IMR-90 (cell line): ENCODE results near the gene PCED1B. TPM values are rescaled to one million over a fixed set of nuclear protein-coding genes. Genes with fewer than 3 reads are reported as not detected.
A peak's percentile ranks its signal among the peaks of the same experiment; 100 is the strongest.

Experiments used
- ATAC-seq: fragments of 200-7000 bp; cut with Tn5 transposase; 2 replicates; pipeline ENCODE4 v1.9.1; 2020; ENCODE audit warnings: low read depth, mild to moderate bottlenecking, moderate library complexity
- BruUV-seq: library from RNA; stranded (reverse); fragments of 400-500 nt; replicated peaks from 2 replicates; lab custom pipeline; 2021; lab: Mats Ljungman, UMichigan
- CTCF ChIA-PET: fragments of 300-600 bp; formaldehyde crosslinking; extraction: SDS; loops from one replicate; lab custom pipeline; 2021; ENCODE audit warnings: antibody characterized with exemption; lab: Yijun Ruan, JAX
- POLR2A ChIA-PET: fragments of 300-600 bp; sonication (Branson Sonifier 250); formaldehyde crosslinking; loops from one replicate; lab custom pipeline; 2022; ENCODE audit warnings: antibody characterized with exemption; ENCODE audit not compliant: unreplicated experiment; lab: Charles Lee
- DNase-seq: peaks from one replicate; pipeline ENCODE4 v3.0.0; 2013
- H2AFZ ChIP-seq: replicated peaks from 2 replicates; pipeline ENCODE3; 2013; ENCODE audit warnings: low read length, mild to moderate bottlenecking; ENCODE audit not compliant: poor library complexity
- H2AK5ac ChIP-seq: 2 replicates; pipeline ENCODE4 v1.6.1; 2013; ENCODE audit warnings: low read depth, low read length, inconsistent platforms
- H2AK9ac ChIP-seq: replicated peaks from 2 replicates; pipeline ENCODE3; 2013; ENCODE audit warnings: mild to moderate bottlenecking, low read depth, low read length, moderate library complexity; ENCODE audit not compliant: poor library complexity
- H2BK120ac ChIP-seq: 2 replicates; pipeline ENCODE4 v1.6.1; 2013; ENCODE audit warnings: low read depth, low read length, inconsistent platforms
- H2BK15ac ChIP-seq: 3 replicates; pipeline ENCODE4 v1.6.1; 2013; ENCODE audit warnings: low read depth, low read length, inconsistent platforms
- H2BK20ac ChIP-seq: 2 replicates; pipeline ENCODE4 v1.6.1; 2013; ENCODE audit warnings: low read depth, mild to moderate bottlenecking, inconsistent platforms, low read length, moderate library complexity
- H2BK5ac ChIP-seq: 2 replicates; pipeline ENCODE4 v1.6.1; 2013; ENCODE audit warnings: mild to moderate bottlenecking, low read depth, low read length, inconsistent platforms; ENCODE audit not compliant: poor library complexity, severe bottlenecking
- H3K14ac ChIP-seq: replicated peaks from 2 replicates; pipeline ENCODE4 v1.6.1; 2013; ENCODE audit warnings: low read depth, low read length, inconsistent platforms
- H3K18ac ChIP-seq: 2 replicates; pipeline ENCODE4 v1.6.1; 2013; ENCODE audit warnings: low read depth, low read length, control low read depth
- H3K23ac ChIP-seq: 2 replicates; pipeline ENCODE4 v1.6.1; 2013; ENCODE audit warnings: low read depth, low read length, inconsistent platforms
- H3K27ac ChIP-seq: 2 replicates; pipeline ENCODE4 v1.5.1; 2013; ENCODE audit warnings: mild to moderate bottlenecking, control low read depth, low read length; ENCODE audit not compliant: insufficient read depth
- H3K27me3 ChIP-seq: 2 replicates; pipeline ENCODE4 v1.6.1; 2013; ENCODE audit warnings: low read length; ENCODE audit not compliant: control insufficient read depth, insufficient read depth
- H3K36me3 ChIP-seq: 2 replicates; pipeline ENCODE4 v1.6.1; 2013; ENCODE audit warnings: low read length, mixed read lengths; ENCODE audit not compliant: control insufficient read depth, insufficient read depth
- H3K4ac ChIP-seq: 2 replicates; pipeline ENCODE4 v1.6.1; 2013; ENCODE audit warnings: low read depth, low read length, inconsistent platforms
- H3K4me1 ChIP-seq: 2 replicates; pipeline ENCODE4 v1.6.1; 2013; ENCODE audit warnings: low read length, mixed read lengths; ENCODE audit not compliant: control insufficient read depth, insufficient read depth
- H3K4me2 ChIP-seq: 2 replicates; pipeline ENCODE4 v1.6.1; 2013; ENCODE audit warnings: low read depth, mild to moderate bottlenecking, control low read depth, low read length, moderate library complexity
- H3K4me3 ChIP-seq: 2 replicates; pipeline ENCODE4 v1.5.1; 2013; ENCODE audit warnings: low read depth, mild to moderate bottlenecking, control low read depth, low read length, moderate library complexity; ENCODE audit not compliant: insufficient read depth
- H3K56ac ChIP-seq: 2 replicates; pipeline ENCODE4 v1.6.1; 2013; ENCODE audit warnings: low read length, inconsistent platforms; ENCODE audit not compliant: insufficient read depth; ENCODE audit errors: extremely low read depth
- H3K79me1 ChIP-seq, 2 experiments: 2 replicates each; pipeline ENCODE4 v1.6.1; 2013; ENCODE audit warnings: low read length in 2 of 2, inconsistent platforms in 1 of 2, low read depth in 1 of 2
- H3K9ac ChIP-seq: 2 replicates; pipeline ENCODE4 v1.6.1; 2013; ENCODE audit warnings: low read depth, low read length, control low read depth
- H3K9me1 ChIP-seq: 2 replicates; pipeline ENCODE4 v1.6.1; 2013; ENCODE audit warnings: low read length, inconsistent platforms; ENCODE audit not compliant: insufficient read depth
- H3K9me3 ChIP-seq: 2 replicates; pipeline ENCODE4 v1.6.1; 2013; ENCODE audit warnings: low read length; ENCODE audit not compliant: control insufficient read depth, insufficient read depth
- H4K20me1 ChIP-seq: 2 replicates; pipeline ENCODE4 v1.6.1; 2013; ENCODE audit warnings: low read length, inconsistent platforms; ENCODE audit not compliant: insufficient read depth
- H4K5ac ChIP-seq: 2 replicates; pipeline ENCODE4 v1.6.1; 2013; ENCODE audit warnings: mild to moderate bottlenecking, low read depth, low read length, control low read depth
- H4K8ac ChIP-seq, 2 experiments: 2 replicates each; pipeline ENCODE4 v1.6.1; 2013; ENCODE audit warnings: low read depth in 2 of 2, low read length in 2 of 2, control low read depth in 1 of 2, inconsistent platforms in 1 of 2
- H4K91ac ChIP-seq: 2 replicates; pipeline ENCODE4 v1.6.1; 2013; ENCODE audit warnings: low read depth, low read length, inconsistent platforms; ENCODE audit not compliant: insufficient read depth
- CEBPB ChIP-seq: IDR thresholded peaks from 2 replicates; pipeline ENCODE4 v1.6.1; 2012; ENCODE audit warnings: low read depth, low read length, improper control_type of control experiment
- CHD1 ChIP-seq: IDR thresholded peaks from 2 replicates; pipeline ENCODE4 v1.6.1; 2012; ENCODE audit warnings: low read depth, low read length, improper control_type of control experiment
- FOS ChIP-seq: fragments of 150-350 bp; IDR thresholded peaks from 2 replicates; pipeline ENCODE4 v1.6.1; 2016; ENCODE audit warnings: low read depth, low read length
- MAFK ChIP-seq: IDR thresholded peaks from 2 replicates; pipeline ENCODE4 v1.6.1; 2012; ENCODE audit warnings: low read depth, low read length, improper control_type of control experiment
- MXI1 ChIP-seq: IDR thresholded peaks from 2 replicates; pipeline ENCODE4 v1.6.1; 2012; ENCODE audit warnings: low read depth, mild to moderate bottlenecking, low read length, moderate library complexity, borderline replicate concordance
- RAD21 ChIP-seq: IDR thresholded peaks from 2 replicates; pipeline ENCODE4 v1.6.1; 2012; ENCODE audit warnings: low read length, improper control_type of control experiment
- SMC3 ChIP-seq: fragments of 150-350 bp; IDR thresholded peaks from 2 replicates; pipeline ENCODE4 v1.6.1; 2016; ENCODE audit warnings: low read depth, mild to moderate bottlenecking, antibody characterized with exemption, low read length, moderate library complexity
- WGBS, 2 experiments: methylation state at CpG; one replicate each; pipeline versions ENCODE4 v1.1.5 to v1.1.7; 2013; ENCODE audit warnings: missing lambda C conversion rate in 2 of 2; ENCODE audit not compliant: insufficient read length in 1 of 2; ENCODE audit errors: extremely low coverage in 2 of 2; 5-methylcytosine and 5-hydroxymethylcytosine counted together
- dilution Hi-C: fragments of 300-500 bp; cut with HindIII; formaldehyde crosslinking; loops from one replicate; pipeline ENCODE4 v1.14.3; 2018; ENCODE audit warnings: low sequenced_read_pairs; ENCODE audit not compliant: unreplicated experiment
- in situ Hi-C: fragments of 300-500 bp; cut with MboI; formaldehyde crosslinking; loops from 3 replicates; pipeline ENCODE4 v1.14.3; 2019; ENCODE audit warnings: low sequenced_read_pairs, inconsistent platforms, mixed read lengths
- intact Hi-C: fragments of 100-400 bp; cut with micrococcal nuclease; formaldehyde crosslinking; loops from 2 replicates; pipeline ENCODE4 v1.10.0; 2022
- polyA plus RNA-seq, 3 experiments: library from polyadenylated mRNA; depleted of rRNA; stranded (reverse); fragments of >200 nt; gene quantifications; 2 replicates each; pipeline ENCODE4 v1.2.3, GENCODE V29; 2012; ENCODE audit warnings: low replicate concordance in 1 of 3
- total RNA-seq: library from RNA; depleted of rRNA; stranded (reverse); fragments of >200 nt; gene quantifications from 2 replicates; pipeline ENCODE4 v1.2.3, GENCODE V29; 2012
- TF ChIP-seq, protein P1 (sequence below): conservative IDR thresholded peaks from 2 replicates; pipeline ENCODE4 v1.5.1; 2012; ENCODE audit warnings: mild to moderate bottlenecking, low read depth, low read length, improper control_type of control experiment
- TF ChIP-seq, protein P2 (sequence below): fragments of 150-350 bp; IDR thresholded peaks from 2 replicates; pipeline ENCODE4 v1.6.1; 2016; ENCODE audit warnings: low read depth, mild to moderate bottlenecking, low read length, moderate library complexity, borderline replicate concordance

PCED1B gene
- total and polyA plus RNA-seq, 2 of the 4 experiments (the other 2 are of a cell fraction) = 0.36 to 2.6 TPM

GRCh38 chr12:47268501-47269454 is 189.4 kb downstream of the PCED1B start (continued):
- TF ChIP-seq, protein P1, sequence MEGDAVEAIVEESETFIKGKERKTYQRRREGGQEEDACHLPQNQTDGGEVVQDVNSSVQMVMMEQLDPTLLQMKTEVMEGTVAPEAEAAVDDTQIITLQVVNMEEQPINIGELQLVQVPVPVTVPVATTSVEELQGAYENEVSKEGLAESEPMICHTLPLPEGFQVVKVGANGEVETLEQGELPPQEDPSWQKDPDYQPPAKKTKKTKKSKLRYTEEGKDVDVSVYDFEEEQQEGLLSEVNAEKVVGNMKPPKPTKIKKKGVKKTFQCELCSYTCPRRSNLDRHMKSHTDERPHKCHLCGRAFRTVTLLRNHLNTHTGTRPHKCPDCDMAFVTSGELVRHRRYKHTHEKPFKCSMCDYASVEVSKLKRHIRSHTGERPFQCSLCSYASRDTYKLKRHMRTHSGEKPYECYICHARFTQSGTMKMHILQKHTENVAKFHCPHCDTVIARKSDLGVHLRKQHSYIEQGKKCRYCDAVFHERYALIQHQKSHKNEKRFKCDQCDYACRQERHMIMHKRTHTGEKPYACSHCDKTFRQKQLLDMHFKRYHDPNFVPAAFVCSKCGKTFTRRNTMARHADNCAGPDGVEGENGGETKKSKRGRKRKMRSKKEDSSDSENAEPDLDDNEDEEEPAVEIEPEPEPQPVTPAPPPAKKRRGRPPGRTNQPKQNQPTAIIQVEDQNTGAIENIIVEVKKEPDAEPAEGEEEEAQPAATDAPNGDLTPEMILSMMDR = no peak

DNA sequence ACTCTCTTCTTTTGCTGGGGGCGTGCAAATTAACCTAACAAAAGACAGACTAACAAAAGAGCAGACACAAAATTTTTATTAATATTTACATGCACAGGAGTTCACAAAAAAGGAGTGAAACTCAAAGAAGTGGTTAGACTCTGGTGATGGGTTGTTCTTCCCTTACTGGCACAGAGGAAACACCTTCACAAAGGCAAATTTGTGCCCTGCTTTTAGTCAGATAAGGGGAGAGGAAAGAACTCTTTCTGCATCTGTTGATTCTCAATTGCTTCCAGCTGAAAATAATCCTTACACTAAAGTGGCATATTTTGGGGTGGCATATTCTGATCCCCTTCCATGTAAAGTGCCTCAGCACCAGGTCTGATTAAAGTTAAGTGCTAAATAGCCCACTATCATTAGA is 190.5 kb downstream of the PCED1B start:
- no TSS peak for BruUV-seq
- no peak overlapping the region for H3K56ac ChIP-seq
- H3K23ac ChIP-seq = no peak overlapping the region
- H3K14ac ChIP-seq = no peak overlapping the region
- ChIA-PET CTCF (no interaction called here), POLR2A (no interaction called here)
- H3K27me3 ChIP-seq = no peaks in the 10 kb centered on the region
- H3K36me3 ChIP-seq = no peaks in the 10 kb centered on the region
- peaks cover 14% of the 10 kb centered on the region; the same call in 1 of the 2 replicates for H3K4me1 ChIP-seq
- H3K9me1 ChIP-seq = peaks cover 6% of the 10 kb centered on the region; the same call in 1 of the 2 replicates
- no peak overlapping the region for H3K27ac ChIP-seq
- no peaks in the 10 kb centered on the region for H4K20me1 ChIP-seq
- no peak overlapping the region; the same call in 1 of the 3 replicates for H2BK15ac ChIP-seq
- H2BK120ac ChIP-seq = peak overlapping the region; percentile 49; the same call in 1 of the 2 replicates
- H3K9me3 ChIP-seq = no peaks in the 10 kb centered on the region
- in situ Hi-C loops = no loop called here
- H2BK20ac ChIP-seq = no peak overlapping the region
- intact Hi-C loops = no loop called here
- DNase-seq (no peak), ATAC-seq (no peak)
- no peak overlapping the region for H2AFZ ChIP-seq
- WGBS, 2 experiments = no CpG with 5 or more reads among the region's 1 CpG
- H3K79me1 ChIP-seq = no peaks in the 10 kb centered on the region
- no peak overlapping the region for H3K9ac ChIP-seq
- peak overlapping the region in 1 of 2 experiments; percentile 17; a peak in 1 of 4 replicates for H4K8ac ChIP-seq
- no peak overlapping the region; the same call in 1 of the 2 replicates for H4K5ac ChIP-seq
- H3K4me3 ChIP-seq = no peak overlapping the region
- dilution Hi-C loops = no loop called here
- H2AK9ac ChIP-seq = no peak overlapping the region
- no peak overlapping the region; the same call in 1 of the 2 replicates for H3K18ac ChIP-seq
- H4K91ac ChIP-seq = no peak overlapping the region
- no peak overlapping the region for H2BK5ac ChIP-seq
- H2AK5ac ChIP-seq = no peak overlapping the region
- H3K4me2 ChIP-seq = no peak overlapping the region
- H3K4ac ChIP-seq = no peak overlapping the region; the same call in 1 of the 2 replicates
- TF ChIP-seq MXI1 = no peak
- no peak for TF ChIP-seq MAFK
- TF ChIP-seq CEBPB = no peak
- TF ChIP-seq, protein P2, sequence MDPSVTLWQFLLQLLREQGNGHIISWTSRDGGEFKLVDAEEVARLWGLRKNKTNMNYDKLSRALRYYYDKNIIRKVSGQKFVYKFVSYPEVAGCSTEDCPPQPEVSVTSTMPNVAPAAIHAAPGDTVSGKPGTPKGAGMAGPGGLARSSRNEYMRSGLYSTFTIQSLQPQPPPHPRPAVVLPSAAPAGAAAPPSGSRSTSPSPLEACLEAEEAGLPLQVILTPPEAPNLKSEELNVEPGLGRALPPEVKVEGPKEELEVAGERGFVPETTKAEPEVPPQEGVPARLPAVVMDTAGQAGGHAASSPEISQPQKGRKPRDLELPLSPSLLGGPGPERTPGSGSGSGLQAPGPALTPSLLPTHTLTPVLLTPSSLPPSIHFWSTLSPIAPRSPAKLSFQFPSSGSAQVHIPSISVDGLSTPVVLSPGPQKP = no peak
- no peak for TF ChIP-seq FOS
- no peak for TF ChIP-seq RAD21
- no peak for TF ChIP-seq CHD1
- no peak for TF ChIP-seq SMC3
- TF ChIP-seq, protein P1 = no peak
